Hematopoietic multipotent progenitor cell treated with erythropoietin and hydrocortisone succinate and interleukin-3 and kit ligand, for 6 days (in vitro differentiated cells): ENCODE results near the gene GRM4.
"Not testable (repeated sequence)": the region's sequence is repeated elsewhere in the genome, so short reads cannot be mapped to it uniquely, and the experiment has no call there.

ENCODE experiments used
- DNase-seq: peaks from one replicate; pipeline ENCODE4 v3.0.0-alpha.2; 2015

GRM4 gene

DNA sequence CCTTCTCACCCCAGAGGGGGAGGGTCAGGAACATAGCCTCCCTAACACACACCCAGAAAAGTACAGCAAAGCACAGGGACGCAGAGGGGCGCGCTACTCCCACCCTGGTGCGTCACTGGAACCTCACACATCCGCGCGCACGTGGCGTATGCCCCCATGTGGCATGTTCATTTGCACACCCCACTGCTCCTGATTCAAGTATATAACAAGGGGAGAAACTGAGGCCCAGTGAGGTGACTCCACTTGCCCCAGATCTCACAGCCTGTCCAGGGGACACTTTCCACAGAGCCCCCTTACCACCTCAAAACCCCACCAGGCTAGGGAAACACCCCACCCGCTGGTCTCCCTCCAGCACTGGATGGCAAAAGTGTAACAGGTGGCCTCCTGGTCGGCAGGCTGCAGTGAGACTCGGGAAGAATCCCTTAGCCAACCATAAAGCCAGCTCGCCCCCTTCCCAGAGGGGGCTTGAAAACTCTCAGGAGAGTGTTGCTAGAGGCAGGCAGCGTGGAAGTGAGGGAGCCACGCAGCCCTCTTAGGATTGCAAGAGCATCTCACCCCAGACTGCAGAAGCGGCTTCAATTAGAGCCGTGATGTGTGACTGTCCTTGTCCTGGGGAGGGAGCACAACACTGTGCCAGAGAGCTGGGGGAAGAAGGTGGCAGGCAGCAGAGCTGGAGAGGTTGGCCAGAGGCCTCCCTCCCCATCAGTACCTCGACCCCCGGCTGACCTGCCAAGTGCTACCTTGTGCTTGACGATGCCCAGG lies at the start of gene GRM4:
GRM4 (minus strand) TSS at position 67 of the 762 bp plus-strand sequence. CDS start 12,591 bp downstream, outside the sequence.
- no peak for DNase-seq

DNA sequence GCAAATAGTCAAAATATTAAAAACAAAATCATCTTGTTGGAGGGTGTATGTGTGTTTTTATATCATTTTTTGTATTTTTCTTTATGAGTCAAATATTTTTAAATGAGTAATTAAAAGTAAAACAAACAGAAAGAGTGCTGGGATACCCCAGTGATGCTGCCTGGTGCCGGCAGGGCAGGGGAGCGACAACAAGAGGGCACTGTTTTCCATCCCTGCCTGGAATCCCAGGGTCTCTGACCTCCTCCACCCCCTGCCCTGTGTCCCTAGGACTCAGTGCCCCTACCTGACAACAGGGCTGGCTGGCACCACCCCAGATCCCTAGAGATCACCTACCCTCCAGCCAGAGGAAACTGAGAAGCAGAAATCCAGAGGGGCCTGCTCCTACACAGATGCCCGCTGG lies 48.9 kb upstream of the GRM4 start:
- DNase-seq, result no peak

DNA sequence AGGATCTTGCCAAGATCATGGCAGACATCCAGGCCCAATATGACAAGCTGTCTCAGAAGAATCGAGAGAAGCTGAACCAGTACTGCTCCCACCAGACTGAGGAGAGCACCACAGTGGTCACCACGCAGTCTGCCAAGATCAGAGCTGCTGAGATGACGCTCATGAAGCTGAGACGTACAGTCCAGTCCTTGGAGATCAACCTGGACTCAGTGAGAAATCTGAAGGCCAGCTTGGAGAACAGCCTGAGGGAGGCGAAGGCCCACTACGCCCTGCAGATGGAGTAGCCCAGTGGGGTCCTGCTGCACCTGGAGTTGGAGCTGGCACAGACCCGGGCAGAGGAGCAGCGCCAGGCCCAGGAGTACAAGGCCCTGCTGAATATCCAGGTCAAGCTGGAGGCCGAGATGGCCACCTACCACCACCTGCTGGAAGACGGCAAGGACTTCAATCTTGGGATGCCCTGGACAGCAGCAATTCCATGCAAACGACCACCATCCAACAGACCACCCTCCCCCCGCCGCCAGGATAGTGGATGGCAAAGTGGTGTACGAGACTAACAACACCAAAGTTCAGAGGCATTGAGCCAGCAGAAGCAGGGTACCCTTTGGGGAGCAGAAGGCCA lies 44.7 kb upstream of the GRM4 start:
- DNase-seq, result no peak

DNA sequence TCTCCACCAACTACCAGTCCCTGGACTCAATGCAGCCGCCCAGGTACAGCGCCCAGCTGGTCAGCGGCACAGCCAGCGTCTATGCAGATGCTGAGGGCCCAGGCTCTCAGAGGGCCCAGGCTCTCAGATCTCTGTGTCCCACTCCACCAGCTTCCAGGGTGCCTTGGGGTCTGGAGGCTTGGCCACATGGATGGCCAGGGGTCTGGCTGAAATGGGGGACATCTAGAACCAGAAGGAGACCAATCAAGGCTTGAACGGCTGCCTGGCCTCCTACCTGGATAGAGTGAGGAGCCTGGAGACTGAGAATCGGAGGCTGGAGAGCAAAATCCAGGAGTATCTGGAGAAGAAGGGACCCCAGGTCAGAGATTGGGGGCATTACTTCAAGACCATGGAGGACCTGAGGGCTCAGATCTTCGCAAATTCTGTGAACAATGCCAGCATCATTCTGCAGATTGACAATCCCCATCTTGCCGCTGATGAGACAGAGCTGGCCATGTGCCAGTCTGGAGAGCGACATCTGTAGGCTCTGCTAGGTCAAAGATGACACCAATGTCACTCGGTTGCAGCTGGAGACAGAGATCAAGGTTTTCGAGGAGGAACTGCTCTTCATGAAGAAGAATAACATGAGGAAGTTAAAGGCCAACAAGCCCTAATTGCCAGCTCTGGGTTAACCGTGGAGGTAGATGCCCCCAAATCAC lies 44.1 kb upstream of the GRM4 start:
- DNase-seq, result peak; percentile 76

GRCh38 chr6:34184726-34185125 lies 38.8 kb upstream of the GRM4 start:
- DNase-seq, result not testable (repeated sequence)

GRCh38 chr6:34182751-34183531 lies 37.1 kb upstream of the GRM4 start:
- peak; percentile 52 for DNase-seq

GRCh38 chr6:34181908-34182307 lies 36.0 kb upstream of the GRM4 start:
- no peak for DNase-seq

DNA sequence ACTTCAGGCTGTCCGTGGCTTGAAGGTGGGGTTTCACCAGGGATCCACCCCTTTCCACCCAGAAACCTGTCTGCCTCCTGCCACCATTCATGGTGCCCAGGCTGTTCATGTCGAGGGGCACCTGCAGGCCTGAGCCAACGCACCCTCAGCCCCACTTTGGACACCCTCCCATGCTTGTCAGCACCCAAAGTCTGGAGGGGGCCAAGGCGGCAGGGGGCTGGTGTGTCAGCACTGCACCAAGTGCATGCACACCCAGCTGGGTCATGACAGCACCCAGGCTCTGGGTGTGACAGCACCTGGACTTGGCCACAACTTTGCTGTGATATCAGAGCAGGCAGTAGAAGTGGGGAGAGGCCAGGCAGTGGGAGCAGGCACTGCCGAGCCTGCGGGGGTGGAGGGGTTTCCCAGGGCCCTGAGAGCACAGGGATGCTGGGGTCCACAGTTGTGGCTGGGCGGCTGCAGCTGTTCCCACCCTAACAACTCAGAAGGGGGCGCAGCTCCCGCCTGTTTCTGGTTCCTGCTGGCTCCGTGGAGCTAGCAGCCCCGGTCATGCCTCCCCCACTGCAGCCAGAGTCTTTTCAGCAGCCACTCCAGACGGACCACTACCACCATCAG lies 33.3 kb upstream of the GRM4 start:
- DNase-seq, result no peak

- DNase-seq, result no peak
These were observed 32.6 kb upstream of the GRM4 start for GRCh38 chr6:34178357-34179105.

- no peak for DNase-seq
These were observed 31.3 kb upstream of the GRM4 start for GRCh38 chr6:34177181-34177591.

DNA sequence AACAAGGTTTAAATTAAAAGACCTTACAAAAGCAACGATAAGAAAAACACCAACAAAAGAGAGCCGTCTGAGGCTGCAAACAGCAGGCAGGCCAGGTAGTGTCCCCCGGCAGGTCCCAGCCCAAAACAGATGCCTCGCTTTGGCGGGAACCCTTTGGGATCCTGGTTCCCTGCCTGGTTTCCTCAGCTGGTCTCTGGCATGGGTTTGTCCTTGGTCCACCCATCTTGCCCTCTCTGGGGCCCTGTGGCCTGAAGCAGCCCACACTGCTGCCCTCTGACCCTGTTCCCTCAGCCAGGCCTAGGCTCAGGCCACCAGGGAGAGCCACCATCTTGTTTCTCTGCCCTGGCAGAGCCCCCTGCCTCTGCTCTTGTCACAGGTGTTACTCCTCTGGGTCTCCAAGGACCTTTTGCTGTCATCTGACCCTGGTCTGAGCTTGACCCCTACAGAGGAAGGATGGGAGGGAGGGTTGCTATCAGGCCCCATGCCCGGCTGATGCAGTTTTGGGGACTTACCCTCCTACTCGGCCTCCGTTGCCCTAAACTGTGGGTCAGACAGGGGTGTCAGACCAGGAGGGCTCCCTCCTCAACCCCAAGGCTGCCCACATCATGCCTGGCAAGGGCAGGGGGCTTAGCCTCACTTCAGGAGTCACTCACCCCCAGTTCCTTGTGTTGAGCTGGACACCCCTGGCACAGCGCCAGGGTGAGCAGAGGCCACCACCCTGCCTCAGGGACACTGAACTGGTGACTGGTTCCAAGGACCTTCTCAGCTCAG lies 30.6 kb upstream of the GRM4 start:
- DNase-seq, result no peak

GRCh38 chr6:34174846-34175399 lies 29.0 kb upstream of the GRM4 start:
- DNase-seq, result no peak

- DNase-seq, result no peak
These were observed 27.3 kb upstream of the GRM4 start for GRCh38 chr6:34172961-34173775.

- DNase-seq, result no peak
These were observed 24.5 kb upstream of the GRM4 start for GRCh38 chr6:34170346-34170745.

DNA sequence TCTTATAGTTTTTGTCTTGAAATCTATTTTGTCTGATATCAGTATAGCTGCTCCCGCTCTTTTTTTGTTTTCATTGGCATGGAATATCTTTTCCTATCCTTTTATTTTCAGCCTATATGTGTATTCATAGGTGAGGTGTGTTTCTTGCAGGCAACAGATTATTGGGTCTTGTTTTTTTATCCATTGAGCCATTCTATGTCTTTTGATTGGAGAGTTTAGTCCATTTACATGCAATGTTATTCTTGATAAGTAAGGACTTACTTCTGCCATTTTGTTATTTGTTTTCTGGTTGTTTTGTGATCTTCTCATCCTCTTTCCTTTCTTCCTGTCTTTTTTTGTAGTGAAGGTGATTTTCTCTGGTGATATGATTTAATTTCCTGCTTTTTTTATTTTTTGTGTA lies 24.0 kb upstream of the GRM4 start:
- no peak for DNase-seq

- DNase-seq, result no peak
These were observed 16.1 kb upstream of the GRM4 start for GRCh38 chr6:34161857-34162515.

- DNase-seq, result no peak
These were observed 14.0 kb upstream of the GRM4 start for GRCh38 chr6:34159844-34160243.

DNA sequence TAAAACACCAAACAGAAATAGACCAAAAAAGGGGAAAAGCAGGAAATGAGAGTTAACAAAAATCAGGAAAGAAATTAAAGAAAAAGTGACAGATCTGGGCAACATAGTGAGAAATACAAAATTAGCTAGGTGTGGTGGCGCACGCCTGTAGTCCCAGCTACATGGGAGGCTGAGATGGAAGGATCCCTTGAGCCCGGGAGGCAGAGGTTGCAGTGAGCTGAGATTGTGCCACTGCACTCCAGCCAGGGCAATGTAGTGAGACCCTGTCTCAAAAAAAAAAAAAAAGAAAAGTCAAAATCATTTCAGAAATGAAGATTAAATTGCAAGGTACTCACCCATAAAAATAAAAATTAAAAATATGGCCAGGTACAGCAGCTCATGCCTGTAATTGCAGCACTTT lies 13.0 kb upstream of the GRM4 start:
- DNase-seq, result no peak

- no peak for DNase-seq
These were observed 12.0 kb upstream of the GRM4 start for GRCh38 chr6:34157851-34158250.
